K562 (cell line): ENCODE results near the gene CCR2. TPM values are rescaled to one million over a fixed set of nuclear protein-coding genes. Genes with fewer than 3 reads are reported as not detected.

Experiments
- ARID3A ChIP-seq: IDR thresholded peaks from 2 replicates; pipeline ENCODE4 v1.6.1; 2012; ENCODE audit warnings: low read depth, low read length, improper control_type of control experiment, borderline replicate concordance
- FOXA1 ChIP-seq: fragments of 450-650 bp; IDR thresholded peaks from 2 replicates; pipeline ENCODE4 v1.6.1; 2016; ENCODE audit warnings: mild to moderate bottlenecking, borderline replicate concordance
- OTX1 ChIP-seq: fragments of 450-650 bp; formaldehyde crosslinking; IDR thresholded peaks from 2 replicates; pipeline ENCODE4 v1.4.0; 2022; ENCODE audit warnings: mild to moderate bottlenecking
- POLR2H ChIP-seq: IDR thresholded peaks from 2 replicates; pipeline ENCODE4 v1.6.1; 2016; ENCODE audit warnings: missing genetic modification characterization, low read depth, mild to moderate bottlenecking, control low read depth, missing compliant biosample characterization, moderate library complexity
- PRPF4 ChIP-seq: fragments of 200-400 bp; formaldehyde crosslinking; IDR thresholded peaks from one replicate; pipeline ENCODE4 v1.6.1; 2017; ENCODE audit warnings: low read length, low read depth, mild to moderate bottlenecking; ENCODE audit not compliant: insufficient read depth, poor library complexity, severe bottlenecking
- RAD21 ChIP-seq, 2 experiments: fragments of 250-450 bp in 1 of 2; fragments of 450-650 bp in 1 of 2; sonication (Bioruptor Pico) in 1 of 2; formaldehyde crosslinking in 1 of 2; IDR thresholded peaks in 1 of 2; conservative IDR thresholded peaks in 1 of 2; 2 replicates each; pipeline versions ENCODE4 v1.4.0 to v1.8.0; 2020 to 2022; ENCODE audit warnings: mild to moderate bottlenecking in 2 of 2, moderate library complexity in 1 of 2
- SAFB2 ChIP-seq: fragments of 200-400 bp; formaldehyde crosslinking; IDR thresholded peaks from 2 replicates; pipeline ENCODE4 v1.6.1; 2018; ENCODE audit warnings: borderline replicate concordance, low read length, low read depth, moderate library complexity; ENCODE audit not compliant: severe bottlenecking
- SNAPC5 ChIP-seq: fragments of 250-450 bp; sonication (Bioruptor Pico); IDR thresholded peaks from 2 replicates; pipeline ENCODE4 v1.8.0; 2021; ENCODE audit warnings: moderate library complexity, mild to moderate bottlenecking, inconsistent platforms
- TAF1 ChIP-seq: IDR thresholded peaks from 2 replicates; pipeline ENCODE4 v1.6.1; 2011; ENCODE audit warnings: mild to moderate bottlenecking, low read length, moderate library complexity; ENCODE audit not compliant: insufficient read depth, control insufficient read depth, severe bottlenecking; ENCODE audit errors: extremely low read depth
- TAL1 ChIP-seq: fragments of 450-650 bp; IDR thresholded peaks from 2 replicates; pipeline ENCODE4 v1.6.1; 2016; ENCODE audit warnings: mild to moderate bottlenecking
- TCF15 ChIP-seq: fragments of 250-450 bp; sonication (Bioruptor Pico); IDR thresholded peaks from 2 replicates; pipeline ENCODE4 v1.8.0; 2022; ENCODE audit warnings: moderate library complexity, mild to moderate bottlenecking, inconsistent platforms
- ZNF79 ChIP-seq: fragments of 250-450 bp; sonication (Bioruptor Pico); IDR thresholded peaks from 2 replicates; pipeline ENCODE4 v1.4.0; 2020; ENCODE audit warnings: low read depth, mild to moderate bottlenecking, moderate library complexity
- polyA plus RNA-seq, 8 experiments: library from polyadenylated mRNA; depleted of rRNA in 4 of 8; stranded (reverse) in 5 of 8; unstranded in 3 of 8; fragments of >200 nt; fragmentation: Nextera tagmentation in 2 of 8; fragmentation: Illumina TruSeq in 1 of 8; extraction: Ambion mirVana in 2 of 8; extraction: Trizol in 1 of 8; gene quantifications; 2 replicates each; pipeline versions ENCODE4 v1.2.1 to v1.2.3, GENCODE V29; 2011 to 2014; ENCODE audit warnings: inconsistent platforms in 1 of 8, missing spikeins in 1 of 8
- total RNA-seq, 7 experiments: library from RNA; depleted of rRNA in 6 of 7; stranded (reverse); fragments of >200 nt in 6 of 7; fragmentation: Illumina TruSeq in 2 of 7; extraction: Trizol in 2 of 7; gene quantifications; 2 replicates each; pipeline versions ENCODE4 v1.2.1 to v1.2.3, GENCODE V29; 2011 to 2021; ENCODE audit warnings: low replicate concordance in 1 of 7
- TF ChIP-seq, protein P1 (sequence below), 2 experiments: fragments of 450-650 bp; conservative IDR thresholded peaks; 2 replicates each; pipeline ENCODE4 v1.6.1; 2017; ENCODE audit warnings: mild to moderate bottlenecking in 2 of 2, moderate library complexity in 2 of 2

The CCR2 gene
- total and polyA plus RNA-seq, 9 of the 15 experiments (the other 6 are each of a cell fraction or from before 2014, with no cell fraction given): not detected

DNA sequence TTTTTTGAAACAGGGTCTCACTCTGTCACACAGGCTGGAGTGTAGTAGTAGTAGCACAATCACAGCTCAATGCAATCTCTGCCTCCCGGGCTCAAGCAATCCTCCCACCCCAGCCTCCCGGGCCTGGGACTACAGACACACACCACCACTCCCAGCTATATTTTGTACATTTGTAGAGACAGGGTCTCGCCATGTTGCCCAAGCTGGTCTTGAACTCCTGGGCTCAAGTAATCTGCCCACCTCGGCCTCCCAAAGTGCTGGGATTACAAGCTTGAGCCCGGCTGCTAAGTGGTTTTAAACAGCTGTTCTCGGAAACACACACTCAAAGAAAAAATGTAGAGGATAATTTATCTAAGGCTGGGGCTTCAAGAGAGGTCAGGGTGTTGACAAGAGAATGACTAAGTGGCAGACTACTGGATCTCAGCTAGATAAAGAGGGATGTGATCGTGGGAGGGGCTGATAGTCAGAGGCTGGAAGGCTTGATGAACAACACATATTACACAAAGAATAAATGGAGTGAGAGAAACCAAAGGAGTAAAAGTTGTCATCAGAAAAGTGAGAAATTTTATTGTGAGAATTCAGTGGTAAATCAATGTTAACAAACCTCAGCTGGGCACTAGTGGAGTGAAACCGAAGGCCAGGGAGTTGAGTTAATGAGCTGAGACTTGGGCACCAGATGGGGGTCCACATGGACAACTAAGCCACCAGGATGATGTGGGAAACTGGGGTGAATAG, 46.3 kb downstream of the CCR2 start (continued):
- TF ChIP-seq ARID3A (peak; percentile 91; the same call in 1 of the 2 replicates), TCF15 (CRISPR knock-in tag) (no peak), SAFB2 (no peak), POLR2H (tag) (no peak), SNAPC5 (CRISPR knock-in tag) (no peak), TAF1 (no peak), ZNF79 (CRISPR knock-in tag) (no peak), OTX1 (peak; percentile 55; the same call in 1 of the 2 replicates), FOXA1 (no peak), PRPF4 (no peak), TAL1 (peak; percentile 81), RAD21 (CRISPR knock-in tag; conservative IDR thresholded peaks at IDR 0.05 in 1 of 2, IDR thresholded peaks at IDR 0.05 in 1 of 2) (peak in 1 of 2 experiments; percentile 28; a peak in 2 of 4 replicates)
- TF ChIP-seq, protein P1, sequence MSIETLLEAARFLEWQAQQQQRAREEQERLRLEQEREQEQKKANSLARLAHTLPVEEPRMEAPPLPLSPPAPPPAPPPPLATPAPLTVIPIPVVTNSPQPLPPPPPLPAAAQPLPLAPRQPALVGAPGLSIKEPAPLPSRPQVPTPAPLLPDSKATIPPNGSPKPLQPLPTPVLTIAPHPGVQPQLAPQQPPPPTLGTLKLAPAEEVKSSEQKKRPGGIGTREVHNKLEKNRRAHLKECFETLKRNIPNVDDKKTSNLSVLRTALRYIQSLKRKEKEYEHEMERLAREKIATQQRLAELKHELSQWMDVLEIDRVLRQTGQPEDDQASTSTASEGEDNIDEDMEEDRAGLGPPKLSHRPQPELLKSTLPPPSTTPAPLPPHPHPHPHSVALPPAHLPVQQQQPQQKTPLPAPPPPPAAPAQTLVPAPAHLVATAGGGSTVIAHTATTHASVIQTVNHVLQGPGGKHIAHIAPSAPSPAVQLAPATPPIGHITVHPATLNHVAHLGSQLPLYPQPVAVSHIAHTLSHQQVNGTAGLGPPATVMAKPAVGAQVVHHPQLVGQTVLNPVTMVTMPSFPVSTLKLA (conservative IDR thresholded peaks at IDR 0.05): no peak; a peak in 2 of 4 replicates
